HepG2 (cell line): ENCODE data around the gene PLCB1. TPM values are rescaled to one million over a fixed set of nuclear protein-coding genes. Genes with fewer than 3 reads are reported as not detected.

Source experiments
- ATAC-seq: fragments of 200-7000 bp; cut with Tn5 transposase; 3 replicates; pipeline ENCODE4 v1.9.1; 2020; ENCODE audit warnings: mild to moderate bottlenecking, moderate library complexity
- BruUV-seq: library from RNA; stranded (reverse); fragments of 400-500 nt; replicated peaks from 2 replicates; lab custom pipeline; 2021; lab: Mats Ljungman, UMichigan
- CTCF ChIA-PET: fragments of 300-600 bp; formaldehyde crosslinking; extraction: SDS; loops from one replicate; lab custom pipeline; 2021; ENCODE audit warnings: low total read pairs, inconsistent platforms, low intra/inter-chr PET ratio; lab: Yijun Ruan, JAX
- POLR2A ChIA-PET: fragments of 350-600 bp; sonication (Branson Sonifier 250); formaldehyde crosslinking; loops from one replicate; lab custom pipeline; 2020; ENCODE audit warnings: antibody characterized with exemption, inconsistent platforms; lab: Yijun Ruan, JAX
- DNase-seq: peaks from one replicate; pipeline ENCODE4 v3.0.0-alpha.2; 2015; ENCODE audit warnings: low spot score
- FAIRE-seq: peaks from 3 replicates; lab custom pipeline; 2011; peaks lifted over from hg19 to GRCh38; lab: Jason Lieb, UNC
- H2AFZ ChIP-seq: one replicate; pipeline ENCODE4 v1.6.1; 2011; ENCODE audit warnings: low read length, inconsistent platforms
- H3K27ac ChIP-seq: fragments of 300-600 bp; 3 replicates; pipeline ENCODE4 v1.8.0; 2011; ENCODE audit warnings: mixed run types, mild to moderate bottlenecking, mixed read lengths, low read length, inconsistent platforms; ENCODE audit not compliant: insufficient read depth; ENCODE audit errors: extremely low read length
- H3K27me3 ChIP-seq, 2 experiments: fragments of 200-600 bp in 1 of 2; 2 replicates in 1 of 2; 3 replicates in 1 of 2; pipeline versions ENCODE4 v1.6.0 to v1.8.0; 2011; ENCODE audit warnings: low read length in 2 of 2, mild to moderate bottlenecking in 2 of 2, moderate library complexity in 2 of 2, inconsistent platforms in 1 of 2; ENCODE audit not compliant: insufficient read depth in 2 of 2, control insufficient read depth in 1 of 2
- H3K36me3 ChIP-seq, 2 experiments: fragments of 200-600 bp in 1 of 2; replicated peaks in 1 of 2; 2 replicates in 1 of 2; 3 replicates in 1 of 2; pipeline versions ENCODE4 v1.5.1 to v1.8.0; 2011; ENCODE audit warnings: low read length in 2 of 2, inconsistent platforms in 1 of 2; ENCODE audit not compliant: insufficient read depth in 2 of 2, control insufficient read depth in 1 of 2
- H3K4me1 ChIP-seq: 2 replicates; pipeline ENCODE4 v1.5.1; 2012; ENCODE audit warnings: low read length, inconsistent platforms; ENCODE audit not compliant: insufficient read depth
- H3K4me2 ChIP-seq: 2 replicates; pipeline ENCODE4 v1.6.0; 2011; ENCODE audit warnings: low read depth, low read length, inconsistent platforms
- H3K4me3 ChIP-seq, 3 experiments: fragments of 200-600 bp in 1 of 3; sonication (generic), shearing (Covaris generic) in 1 of 3; replicated peaks in 1 of 3; 2 replicates each; pipeline ENCODE4 v1.5.1; 2011 to 2016; ENCODE audit warnings: low read length in 3 of 3, inconsistent platforms in 2 of 3, low read depth in 2 of 3, mild to moderate bottlenecking in 2 of 3, control low read depth in 1 of 3, mixed read lengths in 1 of 3; ENCODE audit not compliant: insufficient read depth in 1 of 3
- H3K79me2 ChIP-seq: one replicate; pipeline ENCODE4 v1.6.1; 2011; ENCODE audit warnings: low read length, inconsistent platforms; ENCODE audit not compliant: insufficient read depth
- H3K9ac ChIP-seq: 2 replicates; pipeline ENCODE4 v1.6.0; 2011; ENCODE audit warnings: mild to moderate bottlenecking, low read depth, low read length, inconsistent platforms; ENCODE audit not compliant: insufficient read depth
- H3K9me3 ChIP-seq: 2 replicates; pipeline ENCODE4 v1.5.1; 2012; ENCODE audit warnings: mild to moderate bottlenecking, low read length
- H4K20me1 ChIP-seq: 2 replicates; pipeline ENCODE4 v1.6.0; 2011; ENCODE audit warnings: inconsistent platforms, mild to moderate bottlenecking, low read length, moderate library complexity; ENCODE audit not compliant: insufficient read depth
- CBFB ChIP-seq: sonication (generic); formaldehyde crosslinking; IDR thresholded peaks from 2 replicates; pipeline ENCODE4 v1.4.0; 2020; ENCODE audit warnings: missing genetic modification reagents
- FOSL1 ChIP-seq: sonication (generic); formaldehyde crosslinking; IDR thresholded peaks from 2 replicates; pipeline ENCODE4 v1.9.0; 2021; ENCODE audit warnings: missing genetic modification reagents, borderline replicate concordance
- FOXJ3 ChIP-seq: sonication (generic); formaldehyde crosslinking; IDR thresholded peaks from 2 replicates; pipeline ENCODE4 v1.4.0; 2020; ENCODE audit warnings: missing genetic modification reagents, mild to moderate bottlenecking, borderline replicate concordance
- GTF2F1 ChIP-seq: fragments of 150-350 bp; IDR thresholded peaks from 2 replicates; pipeline ENCODE4 v1.6.1; 2014; ENCODE audit warnings: low read length
- HMGA1 ChIP-seq: sonication (generic); formaldehyde crosslinking; conservative IDR thresholded peaks from 2 replicates; pipeline ENCODE4 v1.4.0; 2020; ENCODE audit warnings: missing genetic modification reagents
- KDM5A ChIP-seq: fragments of 200-600 bp; sonication (generic); IDR thresholded peaks from 2 replicates; pipeline ENCODE4 v1.7.0; 2018; ENCODE audit warnings: antibody characterized with exemption, mild to moderate bottlenecking, low read length, borderline replicate concordance
- KDM5B ChIP-seq: sonication (generic); formaldehyde crosslinking; IDR thresholded peaks from 2 replicates; pipeline ENCODE4 v1.4.0; 2020; ENCODE audit warnings: missing genetic modification reagents, mild to moderate bottlenecking, borderline replicate concordance
- RFX3 ChIP-seq: IDR thresholded peaks from 2 replicates; pipeline ENCODE4 v1.6.1; 2016; ENCODE audit warnings: missing biosample characterization, missing genetic modification reagents
- TRIM24 ChIP-seq: sonication (generic); formaldehyde crosslinking; IDR thresholded peaks from 2 replicates; pipeline ENCODE4 v1.8.0; 2022; ENCODE audit warnings: mild to moderate bottlenecking, missing genetic modification reagents
- ZBTB8A ChIP-seq: sonication (generic); formaldehyde crosslinking; IDR thresholded peaks from 2 replicates; pipeline ENCODE4 v1.4.0; 2020; ENCODE audit warnings: mild to moderate bottlenecking, low read depth, missing genetic modification reagents, borderline replicate concordance
- ZFY ChIP-seq: sonication (generic); formaldehyde crosslinking; IDR thresholded peaks from 2 replicates; pipeline ENCODE4 v1.4.0; 2020; ENCODE audit warnings: missing genetic modification reagents
- ZNF207 ChIP-seq: fragments of 450-650 bp; IDR thresholded peaks from 2 replicates; pipeline ENCODE4 v1.6.1; 2016; ENCODE audit warnings: antibody characterized with exemption, borderline replicate concordance
- ZNF225 ChIP-seq: sonication (generic); formaldehyde crosslinking; IDR thresholded peaks from 2 replicates; pipeline ENCODE4 v1.4.0; 2020; ENCODE audit warnings: mild to moderate bottlenecking, missing genetic modification reagents
- ZNF501 ChIP-seq: sonication (generic); formaldehyde crosslinking; IDR thresholded peaks from 2 replicates; pipeline ENCODE4 v1.5.1; 2020; ENCODE audit warnings: mild to moderate bottlenecking, moderate library complexity, missing genetic modification reagents
- ZNF850 ChIP-seq: sonication (generic); formaldehyde crosslinking; conservative IDR thresholded peaks from 2 replicates; pipeline ENCODE4 v1.9.0; 2021; ENCODE audit warnings: mild to moderate bottlenecking, missing genetic modification reagents
- ZNF883 ChIP-seq: sonication (generic); formaldehyde crosslinking; IDR thresholded peaks from 2 replicates; pipeline ENCODE4 v1.5.1; 2020; ENCODE audit warnings: mild to moderate bottlenecking, missing genetic modification reagents; ENCODE audit errors: not compliant biosample characterization
- WGBS: methylation state at CpG from one replicate; pipeline ENCODE4 v1.1.6; 2017; ENCODE audit warnings: low lambda C conversion rate; 5-methylcytosine and 5-hydroxymethylcytosine counted together
- in situ Hi-C: cut with HindIII; loops from 2 replicates; pipeline ENCODE4 v1.10.0; 2017; ENCODE audit warnings: low pct_unique_long_range_greater_than_20kb; ENCODE audit not compliant: extremely low pct_ligation_motif_present
- intact Hi-C: fragments of 100-400 bp; cut with micrococcal nuclease; formaldehyde crosslinking; loops from one replicate; pipeline ENCODE4 v1.10.0; 2022; ENCODE audit not compliant: unreplicated experiment
- polyA plus RNA-seq, 8 experiments: library from polyadenylated mRNA; depleted of rRNA in 3 of 8; stranded (reverse) in 7 of 8; unstranded in 1 of 8; fragments of >200 nt; fragmentation: Illumina TruSeq in 4 of 8; extraction: Trizol in 4 of 8; gene quantifications; 2 replicates each; pipeline versions ENCODE4 v1.2.1 to v1.2.3, GENCODE V29; 2011 to 2016; ENCODE audit warnings: low read depth in 4 of 8, missing spikeins in 1 of 8, mixed read lengths in 1 of 8; ENCODE audit not compliant: insufficient read depth in 1 of 8
- total RNA-seq, 5 experiments: library from RNA; depleted of rRNA; stranded (reverse); fragments of >200 nt; fragmentation: Illumina TruSeq; extraction: Trizol; gene quantifications; 2 replicates each; pipeline ENCODE4 v1.2.3, GENCODE V29; 2016; ENCODE audit warnings: low read depth in 1 of 5
- TF ChIP-seq, protein P1 (sequence below): sonication (generic); formaldehyde crosslinking; IDR thresholded peaks from 2 replicates; pipeline ENCODE4 v1.5.0; 2020; ENCODE audit warnings: mild to moderate bottlenecking, missing genetic modification reagents, borderline replicate concordance
- TF ChIP-seq, protein P2 (sequence below): sonication (generic); formaldehyde crosslinking; IDR thresholded peaks from 2 replicates; pipeline ENCODE4 v1.4.0; 2020; ENCODE audit warnings: missing genetic modification reagents
- TF ChIP-seq, protein P3 (sequence below): IDR thresholded peaks from 2 replicates; pipeline ENCODE4 v1.6.1; 2016; ENCODE audit warnings: mild to moderate bottlenecking, missing biosample characterization, missing genetic modification reagents

The PLCB1 gene
- total and polyA plus RNA-seq, 2 of the 13 experiments (the other 11 are each of a cell fraction or from before 2014, with no cell fraction given) = 42.4 to 55.9 TPM

DNA sequence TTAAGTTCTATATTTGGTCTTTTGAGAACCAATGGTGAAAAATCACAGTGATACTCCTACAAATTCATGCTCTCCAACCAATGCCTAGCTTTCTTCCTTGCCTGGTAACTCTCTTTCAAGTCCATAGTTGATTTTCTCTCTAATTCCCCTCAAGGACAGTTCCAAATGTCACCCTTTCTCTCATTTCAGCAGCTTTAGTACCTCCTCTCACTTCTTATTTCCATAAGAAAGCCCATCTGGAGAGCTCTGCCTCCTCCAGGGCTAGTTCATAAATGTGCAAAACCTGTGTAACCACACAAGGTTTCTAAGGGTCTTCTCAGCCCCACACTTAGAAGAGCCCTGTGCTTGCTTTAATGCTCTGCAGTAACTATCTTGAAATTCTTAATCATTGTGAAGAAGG is 781.4 kb downstream of the PLCB1 start:
- BruUV-seq = no TSS peak
- H3K79me2 ChIP-seq = no peaks in the 10 kb centered on the region

DNA sequence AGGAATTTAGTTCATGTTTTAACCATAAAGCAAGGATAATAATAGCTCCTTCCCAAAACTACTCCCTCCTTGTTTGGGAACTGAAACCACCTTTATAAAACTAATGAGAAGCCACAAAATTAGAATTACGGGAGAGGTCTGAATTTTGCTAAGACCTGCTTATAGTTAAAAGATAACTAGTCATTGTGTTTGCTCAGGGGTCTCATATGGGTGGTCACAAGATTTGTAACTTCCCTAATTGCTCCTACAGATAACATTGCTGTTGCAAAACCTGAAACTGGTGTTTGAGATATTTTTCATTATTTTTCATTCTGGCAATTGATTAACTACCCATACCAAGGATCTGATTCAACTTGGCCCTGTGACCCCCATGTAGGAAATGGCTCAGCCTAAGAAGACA is 782.4 kb downstream of the PLCB1 start:
- FAIRE-seq = no peak
- Histone ChIP-seq H3K9ac (no peak overlapping the region), H2AFZ (no peak overlapping the region), H3K4me1 (no peaks in the 10 kb centered on the region), H3K27me3 (0 out of 5 replicates have a peak, but pooled peaks cover 0 to 2% of the 10 kb centered on the region in 2 experiments), H3K79me2 (no peaks in the 10 kb centered on the region), H4K20me1 (no peaks in the 10 kb centered on the region), H3K9me3 (peaks cover 7% of the 10 kb centered on the region; the same call in 1 of the 2 replicates), H3K27ac (no peak overlapping the region), H3K4me2 (no peak overlapping the region), H3K36me3 (no peaks in the 10 kb centered on the region), H3K4me3 (no peak overlapping the region)
- no peak for ATAC-seq
- in situ Hi-C loops = no loop called here
- TF ChIP-seq, protein P1, sequence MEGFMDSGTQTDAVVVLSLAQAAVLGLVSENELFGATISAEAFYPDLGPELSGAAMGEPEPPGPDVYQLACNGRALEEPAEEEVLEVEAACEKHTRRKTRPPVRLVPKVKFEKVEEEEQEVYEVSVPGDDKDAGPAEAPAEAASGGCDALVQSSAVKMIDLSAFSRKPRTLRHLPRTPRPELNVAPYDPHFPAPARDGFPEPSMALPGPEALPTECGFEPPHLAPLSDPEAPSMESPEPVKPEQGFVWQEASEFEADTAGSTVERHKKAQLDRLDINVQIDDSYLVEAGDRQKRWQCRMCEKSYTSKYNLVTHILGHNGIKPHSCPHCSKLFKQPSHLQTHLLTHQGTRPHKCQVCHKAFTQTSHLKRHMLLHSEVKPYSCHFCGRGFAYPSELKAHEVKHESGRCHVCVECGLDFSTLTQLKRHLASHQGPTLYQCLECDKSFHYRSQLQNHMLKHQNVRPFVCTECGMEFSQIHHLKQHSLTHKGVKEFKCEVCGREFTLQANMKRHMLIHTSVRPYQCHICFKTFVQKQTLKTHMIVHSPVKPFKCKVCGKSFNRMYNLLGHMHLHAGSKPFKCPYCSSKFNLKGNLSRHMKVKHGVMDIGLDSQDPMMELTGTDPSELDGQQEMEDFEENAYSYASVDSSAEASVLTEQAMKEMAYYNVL (CRISPR knock-in tag) = no peak
- TF ChIP-seq FOXJ3 (no peak), HMGA1 (CRISPR knock-in tag) (no peak), FOSL1 (no peak), RFX3 (CRISPR knock-in tag) (no peak), KDM5A (no peak), CBFB (CRISPR knock-in tag) (no peak)
- TF ChIP-seq, protein P2, sequence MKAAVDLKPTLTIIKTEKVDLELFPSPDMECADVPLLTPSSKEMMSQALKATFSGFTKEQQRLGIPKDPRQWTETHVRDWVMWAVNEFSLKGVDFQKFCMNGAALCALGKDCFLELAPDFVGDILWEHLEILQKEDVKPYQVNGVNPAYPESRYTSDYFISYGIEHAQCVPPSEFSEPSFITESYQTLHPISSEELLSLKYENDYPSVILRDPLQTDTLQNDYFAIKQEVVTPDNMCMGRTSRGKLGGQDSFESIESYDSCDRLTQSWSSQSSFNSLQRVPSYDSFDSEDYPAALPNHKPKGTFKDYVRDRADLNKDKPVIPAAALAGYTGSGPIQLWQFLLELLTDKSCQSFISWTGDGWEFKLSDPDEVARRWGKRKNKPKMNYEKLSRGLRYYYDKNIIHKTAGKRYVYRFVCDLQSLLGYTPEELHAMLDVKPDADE = no peak
- intact Hi-C loops = no loop called here
- ChIA-PET CTCF (no interaction called here), POLR2A (no interaction called here)
- 2% methylated on average over 1 of the region's 1 CpG for WGBS
- DNase-seq = no peak
- BruUV-seq = no TSS peak

More for the DNA sequence above, 781.4 kb downstream of the PLCB1 start:
- H3K4me2 ChIP-seq = no peak overlapping the region
- CTCF ChIA-PET = no interaction called here
- no peak for DNase-seq
- peaks cover 7% of the 10 kb centered on the region; the same call in 1 of the 2 replicates for H3K9me3 ChIP-seq
- H2AFZ ChIP-seq = no peak overlapping the region
- H3K27ac ChIP-seq = no peak overlapping the region
- FAIRE-seq = no peak
- in situ Hi-C loops = no loop called here
- intact Hi-C loops = no loop called here
- no peaks in the 10 kb centered on the region for H3K4me1 ChIP-seq
- H3K4me3 ChIP-seq = no peak overlapping the region
- no peaks in the 10 kb centered on the region for H3K36me3 ChIP-seq
- TF ChIP-seq ZFY (CRISPR knock-in tag) (no peak), ZNF850 (CRISPR knock-in tag) (no peak), ZNF501 (no peak), ZNF207 (no peak), KDM5B (CRISPR knock-in tag) (no peak), ZNF225 (no peak), ZNF883 (CRISPR knock-in tag) (no peak), TRIM24 (CRISPR knock-in tag) (no peak), ZBTB8A (CRISPR knock-in tag) (no peak), GTF2F1 (no peak)
- TF ChIP-seq, protein P3, sequence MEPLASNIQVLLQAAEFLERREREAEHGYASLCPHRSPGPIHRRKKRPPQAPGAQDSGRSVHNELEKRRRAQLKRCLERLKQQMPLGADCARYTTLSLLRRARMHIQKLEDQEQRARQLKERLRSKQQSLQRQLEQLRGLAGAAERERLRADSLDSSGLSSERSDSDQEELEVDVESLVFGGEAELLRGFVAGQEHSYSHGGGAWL (CRISPR knock-in tag) = no peak
- POLR2A ChIA-PET = no interaction called here
- no peak for ATAC-seq
- H3K9ac ChIP-seq = no peak overlapping the region
- H3K27me3 ChIP-seq = no peaks in the 10 kb centered on the region
- no peaks in the 10 kb centered on the region for H4K20me1 ChIP-seq
